ENCODE measurements around the gene TNFRSF13B. TPM values are rescaled to one million over a fixed set of nuclear protein-coding genes. Genes with fewer than 3 reads are reported as not detected.

The TNFRSF13B gene
- total RNA-seq, 1 experiment from 2014 or later, result 0.28 TPM

GRCh38 chr17:16934836-16935235 lies 37.1 kb downstream of the TNFRSF13B start:
- no CpG with 5 or more reads among the region's 12 CpGs for WGBS (ENCODE audit: extremely low coverage, insufficient read length, low lambda C conversion rate)
- no peak for TF ChIP-seq CTCF (conservative IDR thresholded peaks at IDR 0.05)
- H3K27ac Mint-ChIP-seq, result no peak overlapping the region

More at GRCh38 chr17:16934836-16935235, 37.1 kb downstream of the TNFRSF13B start:
- H3K9me3 Mint-ChIP-seq, result peaks cover 0 to 2% of the 10 kb centered on the region in 2 experiments; a peak in 1 of 5 replicates
- no peak overlapping the region; the same call in 1 of the 2 replicates for H3K14ac ChIP-seq (ENCODE audit: insufficient read depth, low read length)
- no peak overlapping the region for H3K4ac ChIP-seq (ENCODE audit: low read depth, low read length)
- no peaks in the 10 kb centered on the region for H3K27me3 ChIP-seq (ENCODE audit: insufficient read depth, low read length)
- H3K79me1 ChIP-seq (ENCODE audit: insufficient read depth, low read depth, low read length, poor library complexity, severe bottlenecking), result no peaks in the 10 kb centered on the region
- H3K36me3 Mint-ChIP-seq (ENCODE audit: insufficient read depth in 1 of 3, low read depth in 3 of 3), result no peaks in the 10 kb centered on the region
- no peak overlapping the region for H4K8ac ChIP-seq (replicated peaks; ENCODE audit: insufficient read length, low read depth, low read length)
- no peak overlapping the region for H3K9ac ChIP-seq (ENCODE audit: extremely low read depth, insufficient read length, low read length)
- H2BK20ac ChIP-seq (ENCODE audit: low read depth, low read length, poor library complexity, severe bottlenecking), result no peak overlapping the region
- no peak overlapping the region for H3K56ac ChIP-seq (ENCODE audit: insufficient read length, low read depth, low read length)
- no peak overlapping the region for H3T11ph ChIP-seq (ENCODE audit: low read length)
- H3K9me3 ChIP-seq (ENCODE audit: control insufficient read depth, low read depth, low read length), result no peaks in the 10 kb centered on the region
- peak; percentile 26 for DNase-seq
- no peaks in the 10 kb centered on the region; the same call in 1 of the 2 replicates for H3K4me1 ChIP-seq (ENCODE audit: insufficient read depth, low read length)
- H3K79me2 ChIP-seq (ENCODE audit: insufficient read depth, low read length), result no peaks in the 10 kb centered on the region
- H2BK5ac ChIP-seq (ENCODE audit: insufficient read length, low read length), result no peak overlapping the region
- H3K27ac ChIP-seq (ENCODE audit: insufficient read length, low read depth, low read length), result no peak overlapping the region
- H2AFZ ChIP-seq (ENCODE audit: low read length), result no peak overlapping the region
- no peak overlapping the region for H3K4me2 ChIP-seq (ENCODE audit: insufficient read depth, insufficient read length, low read length)
- H4K20me1 ChIP-seq (ENCODE audit: control insufficient read depth, insufficient read depth, insufficient read length), result no peaks in the 10 kb centered on the region
- H3K4me1 Mint-ChIP-seq, result peaks cover 19 to 22% of the 10 kb centered on the region in 2 experiments
- H4K5ac ChIP-seq (ENCODE audit: insufficient read length, low read depth, low read length), result no peak overlapping the region
- no peak overlapping the region for H2BK12ac ChIP-seq (ENCODE audit: insufficient read length, low read depth, low read length)
- H3K18ac ChIP-seq (ENCODE audit: insufficient read length, low read depth, low read length), result no peak overlapping the region
- no peak overlapping the region for H3K4me3 Mint-ChIP-seq
- H2BK120ac ChIP-seq (ENCODE audit: low read depth, low read length, poor library complexity, severe bottlenecking), result no peak overlapping the region
- no peak overlapping the region for H3K23ac ChIP-seq (ENCODE audit: insufficient read length, low read depth, low read length)
- H2AK5ac ChIP-seq (ENCODE audit: insufficient read length, low read length), result no peak overlapping the region
- no peak overlapping the region for H4K91ac ChIP-seq (ENCODE audit: insufficient read length, low read depth, low read length)
- H3K23me2 ChIP-seq (ENCODE audit: insufficient read length, low read depth, low read length, poor library complexity, severe bottlenecking), result no peaks in the 10 kb centered on the region
- no peak overlapping the region for H2BK15ac ChIP-seq (ENCODE audit: low read depth, low read length)
- H3K27me3 Mint-ChIP-seq (ENCODE audit: low read depth), result peaks cover 1% of the 10 kb centered on the region; the same call in 1 of the 2 replicates

All from H9 (cell line).